NCI-H1092 treated with DMSO at 0.1 percent for 48 hours (cell line): ENCODE measurements around the gene C2orf80.
"Not testable (repeated sequence)": the region's sequence is repeated elsewhere in the genome, so short reads cannot be mapped to it uniquely, and the experiment has no call there.

Source experiments
- DNase-seq: peaks from one replicate; lab custom pipeline; 2025; lab: John Stamatoyannopoulos, UW

C2orf80 gene

DNA sequence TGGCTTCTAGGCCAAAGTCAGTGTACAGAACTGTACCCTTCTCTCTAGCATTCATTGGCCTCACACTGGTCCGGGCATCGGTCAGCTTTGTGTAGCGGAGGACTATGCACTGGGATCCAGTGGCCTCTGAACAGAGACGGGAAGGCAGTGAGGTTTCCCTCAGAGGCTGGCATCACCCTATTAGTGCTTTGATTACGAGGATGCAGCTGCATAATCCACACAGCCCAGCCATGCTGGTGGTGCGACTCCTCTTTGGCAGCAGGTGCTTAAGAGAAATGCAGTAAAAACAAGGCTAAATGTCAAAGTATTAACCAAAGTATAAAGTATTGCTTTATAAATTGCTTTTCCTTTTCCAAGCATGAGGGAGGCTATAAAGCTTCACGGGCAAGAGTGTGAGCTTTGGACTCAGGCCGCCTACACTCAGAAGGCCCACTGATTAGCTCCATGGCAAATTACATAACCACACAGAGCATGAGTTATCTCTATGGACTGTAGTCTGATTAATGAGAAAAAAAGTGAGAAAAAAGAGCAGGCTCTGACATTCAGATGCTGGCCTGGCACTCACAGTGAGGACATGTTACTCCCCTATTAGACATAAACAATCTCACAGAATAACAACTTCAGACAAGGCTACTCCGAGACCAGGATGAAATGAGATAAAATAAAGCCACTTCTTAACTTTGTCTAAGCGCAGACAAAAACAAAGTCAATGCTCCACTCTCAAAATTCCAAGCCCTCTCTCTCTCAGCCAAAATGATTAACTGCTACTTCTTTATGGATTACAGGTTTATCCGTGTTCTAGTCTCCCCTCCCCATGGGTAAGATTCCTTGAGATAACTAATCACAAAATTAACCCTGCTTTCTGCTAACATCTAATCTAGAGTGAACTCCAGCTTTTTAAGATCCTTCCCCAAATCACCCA is 53.8 kb downstream of the C2orf80 start:
- no peak for DNase-seq

DNA sequence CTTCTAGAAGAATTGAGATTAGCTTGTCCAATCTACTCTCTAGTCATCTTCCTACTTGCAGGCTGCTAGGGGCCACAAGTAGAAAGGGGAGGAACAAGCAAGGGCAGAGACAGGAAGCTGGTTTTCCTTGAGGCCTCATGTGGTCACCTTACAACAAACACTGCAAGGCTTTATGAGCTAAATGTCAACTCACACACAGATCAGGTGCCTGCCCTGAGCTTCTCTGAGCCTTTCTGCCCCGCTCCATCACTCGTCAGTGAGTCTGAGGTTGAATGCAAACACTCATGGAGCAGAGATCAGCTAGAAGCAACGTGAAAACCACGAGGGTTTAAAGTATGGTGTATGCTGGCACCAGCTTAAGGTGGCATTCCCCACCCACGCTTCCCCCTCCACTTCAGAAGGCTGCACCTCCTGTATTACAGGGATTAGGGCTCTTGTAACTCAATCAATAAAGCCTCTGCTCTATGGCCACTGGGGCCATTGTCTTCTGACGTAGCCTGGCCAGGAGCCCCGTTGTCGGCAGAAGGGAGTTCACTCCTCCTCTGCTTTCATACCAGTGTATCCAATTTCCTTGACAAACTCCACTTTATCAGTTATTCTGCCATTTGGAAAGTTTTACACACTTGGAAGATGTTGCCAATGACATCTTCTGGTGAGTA is 54.8 kb downstream of the C2orf80 start:
- DNase-seq: no peak

DNA sequence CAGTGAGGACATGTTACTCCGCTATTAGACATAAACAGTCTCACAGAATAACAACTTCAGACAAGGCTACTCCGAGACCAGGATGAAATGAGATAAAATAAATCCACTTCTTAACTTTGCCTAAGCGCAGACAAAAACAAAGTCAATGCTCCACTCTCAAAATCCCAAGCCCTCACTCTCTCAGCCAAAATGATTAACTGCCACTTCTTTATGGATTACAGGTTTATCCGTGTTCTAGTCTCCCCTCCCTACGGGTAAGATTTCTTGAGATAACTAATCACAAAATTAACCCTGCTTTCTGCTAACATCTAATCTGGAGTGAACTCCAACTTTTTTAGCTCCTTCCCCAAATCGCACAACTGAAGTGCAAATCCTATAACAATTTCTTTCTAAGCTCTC is 59.1 kb downstream of the C2orf80 start:
- no peak for DNase-seq

DNA sequence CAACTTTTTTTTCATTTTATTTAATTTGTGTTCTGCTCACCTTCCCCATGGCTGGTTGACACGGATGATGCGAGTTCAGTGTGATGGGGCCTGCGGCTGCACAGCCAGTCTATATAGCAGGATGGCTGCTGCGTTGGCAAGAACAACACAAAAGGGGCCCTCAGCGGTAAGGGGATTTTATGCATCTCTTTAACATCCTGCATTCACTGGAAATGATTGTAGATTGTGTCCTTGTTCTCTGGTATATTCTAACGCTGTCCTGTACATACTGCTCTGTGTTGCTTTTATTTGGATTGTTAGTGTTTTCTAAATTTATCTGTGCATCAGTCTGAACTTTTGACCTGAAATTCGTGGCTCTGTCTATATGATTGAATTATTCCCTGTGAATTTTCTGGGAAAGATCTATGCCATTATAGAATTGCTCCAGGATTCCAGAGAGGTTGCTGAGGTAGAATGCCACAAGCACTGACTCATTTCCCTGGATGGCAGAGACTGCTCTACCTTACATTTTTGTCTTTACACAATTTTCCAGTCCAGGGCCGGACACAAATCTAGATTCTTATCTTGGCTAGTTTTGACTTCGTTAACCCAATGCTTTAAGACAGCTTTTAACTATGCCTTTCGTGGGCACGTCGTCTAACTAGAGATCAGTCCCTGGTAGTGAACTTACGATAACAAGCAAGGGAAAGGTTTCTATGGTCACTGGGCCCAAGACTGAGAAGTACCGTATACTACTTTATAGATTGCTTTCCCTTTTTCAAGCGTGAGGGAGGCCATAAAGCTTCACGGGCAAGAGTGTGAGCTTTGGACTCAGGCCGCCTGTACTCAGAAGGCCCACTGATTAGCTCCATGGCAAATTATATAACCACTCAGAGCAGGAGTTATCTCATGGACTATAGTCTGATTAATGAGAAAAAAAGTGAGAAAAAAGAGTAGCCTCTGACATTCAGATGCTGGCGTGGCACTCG is 59.8 kb downstream of the C2orf80 start, which contains the start of gene CRYGC:
TSS of gene CRYGC (minus strand) at position 85 of the 968 bp plus-strand sequence. CDS start at position 49, 36 bp downstream.
- DNase-seq: no peak

DNA sequence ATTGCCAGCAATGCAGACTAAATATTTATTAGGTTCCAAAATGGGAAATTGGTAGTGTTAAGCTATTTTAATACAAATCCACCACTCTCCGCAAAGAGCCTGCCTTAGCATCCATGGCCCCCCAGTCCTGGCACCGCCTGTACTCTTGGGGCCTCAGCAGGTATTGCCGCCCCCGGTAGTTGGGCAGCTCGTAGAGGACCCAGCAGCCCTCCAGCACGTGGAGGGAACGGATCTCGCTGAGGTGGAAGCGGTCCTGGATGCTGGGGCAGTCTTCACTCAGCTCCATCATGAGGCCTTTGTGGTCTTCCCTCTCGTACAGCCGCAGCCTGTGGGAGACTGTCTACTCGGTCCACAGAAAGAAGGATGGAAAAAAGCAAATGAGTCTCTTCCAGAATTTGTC is 61.7 kb downstream of the C2orf80 start:
- DNase-seq: no peak

DNA sequence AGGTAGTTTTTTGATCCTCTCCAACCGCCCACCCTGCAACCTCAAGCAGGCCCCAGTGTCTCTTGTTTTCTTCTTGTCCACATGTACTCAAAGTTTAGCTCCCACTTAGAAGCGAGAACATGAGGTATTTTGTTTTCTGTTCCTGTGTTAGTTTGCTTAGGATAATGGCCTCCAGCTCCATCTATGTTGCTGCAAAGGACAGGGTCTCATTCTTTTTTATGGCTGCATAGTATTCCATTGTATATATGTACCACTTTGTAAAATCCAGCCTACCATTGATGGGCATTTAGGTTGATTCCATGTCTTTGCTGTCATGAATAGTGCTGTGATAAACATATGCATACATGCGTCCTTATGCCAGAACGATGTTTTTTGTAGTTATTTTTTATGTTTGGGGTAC is 62.7 kb downstream of the C2orf80 start:
- no peak for DNase-seq

DNA sequence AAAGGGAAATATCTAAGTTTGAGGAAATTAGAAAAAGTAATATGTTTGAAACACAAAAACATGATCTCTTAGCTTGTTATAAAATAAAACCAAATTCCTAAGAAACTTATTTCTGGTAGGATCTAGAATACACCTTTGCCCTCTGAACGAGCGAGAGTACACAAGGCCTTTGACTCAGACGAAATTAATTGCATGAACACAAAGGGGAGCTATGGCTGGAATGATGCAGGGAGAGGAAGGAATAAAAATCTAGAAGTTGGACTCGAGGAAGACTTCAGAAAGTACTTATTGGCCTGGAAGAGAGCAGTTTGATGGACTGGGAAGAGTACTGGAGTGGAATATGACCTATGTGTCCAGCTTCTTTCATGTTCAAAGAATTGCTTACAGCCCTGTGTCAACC is 64.6 kb downstream of the C2orf80 start:
- no peak for DNase-seq

DNA sequence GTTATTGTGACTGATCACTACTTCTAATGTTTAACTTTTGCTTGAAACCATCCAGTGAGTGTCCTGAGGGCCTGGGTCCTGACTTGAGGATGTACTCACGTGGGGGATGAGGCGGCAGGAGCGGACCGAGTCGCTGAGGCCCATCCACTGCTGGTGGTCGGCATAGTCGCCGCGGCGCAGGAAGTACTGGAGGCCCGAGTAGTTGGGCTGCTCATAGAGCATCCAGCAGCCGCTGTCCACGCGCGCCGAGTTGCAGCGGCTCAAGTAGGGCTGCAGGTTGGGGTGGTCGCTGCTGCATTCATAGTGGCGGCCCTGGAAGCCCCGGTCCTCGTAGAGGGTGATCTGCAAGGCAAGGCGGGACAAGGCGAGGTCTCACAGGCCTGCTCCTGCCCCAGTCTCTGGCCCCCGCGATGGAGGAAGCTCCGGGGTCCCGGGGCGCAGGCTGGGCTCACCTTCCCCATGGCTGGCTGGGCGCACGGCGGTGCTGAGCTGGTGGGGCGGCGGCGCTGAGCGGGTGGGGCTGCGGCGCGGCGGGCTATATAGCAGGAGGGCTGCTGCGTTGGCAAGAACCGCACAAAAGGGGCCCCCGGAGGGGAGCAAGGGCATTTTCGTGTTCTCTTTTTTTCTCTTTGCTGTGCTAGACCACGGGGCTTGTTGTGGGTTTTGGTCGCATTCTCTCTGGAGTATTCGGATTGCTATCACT is 65.7 kb downstream of the C2orf80 start, which contains the start of gene CRYGD:
TSS of gene CRYGD (minus strand) at position 512 of the 703 bp plus-strand sequence. CDS start at position 461, 51 bp downstream.
- DNase-seq: not testable (repeated sequence)

DNA sequence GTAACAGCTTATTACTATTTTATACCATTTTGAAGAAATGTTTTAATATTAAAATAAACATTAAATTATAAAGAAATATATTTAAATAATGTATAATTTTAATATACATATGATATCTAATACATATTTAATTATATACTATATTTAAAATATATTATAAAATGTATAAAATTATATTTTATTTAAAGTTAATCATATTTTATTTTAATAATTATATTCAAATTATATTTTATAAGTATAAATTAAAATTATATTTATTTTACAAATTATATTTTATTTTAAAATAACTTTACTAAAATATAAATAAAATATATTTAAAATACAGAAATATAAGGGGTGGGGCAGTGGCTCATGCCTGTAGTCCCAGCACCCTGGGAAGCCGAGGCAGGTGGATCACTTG is 67.6 kb downstream of the C2orf80 start:
- no peak for DNase-seq

DNA sequence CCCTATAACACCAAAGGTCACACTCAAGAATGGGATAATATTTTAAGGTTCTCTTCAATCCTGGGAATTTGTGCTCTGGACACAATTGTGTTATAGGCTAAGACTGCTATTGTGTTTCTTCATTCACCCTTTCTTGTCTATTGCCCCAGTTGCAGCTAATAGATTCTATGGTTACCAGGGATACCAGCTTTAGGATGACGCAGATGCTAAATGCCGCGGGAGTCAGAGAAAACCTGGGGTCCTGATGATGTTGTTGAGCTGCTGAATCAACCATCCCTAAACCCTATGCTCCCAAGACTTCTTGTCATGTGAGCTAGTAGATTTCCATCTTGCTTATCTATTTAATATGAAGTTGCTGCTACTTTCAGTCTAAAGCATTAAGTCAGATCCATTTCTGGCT is 70.9 kb downstream of the C2orf80 start:
- DNase-seq: no peak

DNA sequence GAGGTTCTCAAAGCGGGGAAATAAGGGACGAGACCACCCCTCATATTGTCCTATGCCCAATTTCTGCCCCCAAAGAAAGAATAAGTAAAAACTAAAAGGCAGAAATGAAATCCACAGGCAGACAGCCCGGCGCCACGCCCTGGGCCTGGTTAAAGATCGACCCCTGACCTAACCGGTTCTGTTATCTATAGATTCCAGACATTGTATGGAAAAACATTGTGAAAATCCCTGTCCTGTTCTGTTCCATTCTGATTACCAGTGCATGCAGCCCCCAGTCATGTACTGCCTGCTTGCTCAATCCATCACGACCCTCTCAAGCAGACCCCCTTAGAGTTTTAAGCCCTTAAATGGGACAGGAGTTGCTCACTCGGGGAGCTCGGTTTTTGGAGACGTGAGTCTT is 72.4 kb downstream of the C2orf80 start:
- DNase-seq: not testable (repeated sequence)
